ENCODE data around the gene NUBPL. TPM values are rescaled to one million over a fixed set of nuclear protein-coding genes. Genes with fewer than 3 reads are reported as not detected.

Gene NUBPL

DNA sequence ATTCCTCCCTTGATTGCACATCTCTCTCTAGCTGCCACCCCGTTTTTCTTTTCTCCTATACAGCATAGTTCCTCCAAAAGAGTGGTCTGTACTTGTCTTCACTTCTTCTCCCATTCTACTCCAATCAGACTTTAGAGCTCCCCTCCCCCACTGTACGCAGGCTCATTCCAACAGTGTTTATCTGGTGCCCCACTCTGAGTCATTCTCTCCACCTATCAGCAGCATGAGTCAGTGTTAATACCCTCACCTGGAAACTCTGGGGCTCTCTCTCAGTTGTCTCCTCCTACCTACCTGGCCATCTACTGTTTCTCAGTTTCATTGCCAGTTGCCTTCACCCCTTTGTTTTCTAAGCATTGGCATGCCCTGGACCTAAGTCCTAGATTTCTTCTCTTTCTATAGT lies 340.8 kb downstream of the NUBPL start:
- H3K9me3 ChIP-seq (replicated peaks; ENCODE audit: low read length) = no peaks in the 10 kb centered on the region
- H3K9ac ChIP-seq (ENCODE audit: low read depth, low read length) = no peak overlapping the region
- no peak overlapping the region for H3K4me3 ChIP-seq (ENCODE audit: low read length)
- no peaks in the 10 kb centered on the region for H3K4me1 ChIP-seq (ENCODE audit: control insufficient read depth, insufficient read depth, low read length)
- H3K27me3 ChIP-seq (ENCODE audit: control insufficient read depth, insufficient read depth, low read length) = no peaks in the 10 kb centered on the region
- H3K4me2 ChIP-seq (ENCODE audit: low read length) = no peak overlapping the region
- no peaks in the 10 kb centered on the region for H3K36me3 ChIP-seq (ENCODE audit: insufficient read depth, low read length)

DNA sequence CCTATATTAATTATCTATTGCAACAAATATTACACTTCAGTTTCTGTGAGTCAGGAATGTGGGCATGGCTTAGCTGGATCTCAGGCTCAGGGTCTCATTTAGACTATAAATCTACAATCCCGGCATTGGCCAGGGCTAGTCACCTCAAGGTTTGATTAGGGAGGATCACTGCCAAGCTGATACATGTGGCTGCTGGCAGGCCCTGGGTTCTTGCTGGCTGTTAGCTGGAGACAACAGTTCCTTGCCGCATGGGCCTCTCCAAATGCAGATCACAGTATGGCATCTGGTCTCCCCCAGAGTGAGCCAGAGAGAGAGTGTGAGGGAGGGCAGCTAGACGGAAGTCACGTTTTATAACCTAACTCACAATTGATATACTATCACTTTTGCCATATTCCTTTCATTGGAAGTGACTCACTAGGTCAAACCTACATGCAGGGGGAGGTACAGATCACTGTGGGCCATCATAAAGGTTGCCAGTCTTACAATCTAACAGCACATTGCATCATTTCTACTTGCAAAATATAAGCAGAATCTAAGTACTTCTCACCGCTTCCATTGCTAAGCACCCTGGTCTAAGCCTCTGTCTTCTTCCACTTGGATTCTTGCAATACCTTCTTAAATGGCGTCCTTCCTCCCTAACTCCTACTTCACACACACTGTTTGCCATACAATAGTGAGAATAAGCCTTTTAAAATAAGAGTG lies 341.9 kb downstream of the NUBPL start:
- H3K36me3 ChIP-seq (ENCODE audit: insufficient read depth, low read length) = no peaks in the 10 kb centered on the region
- H3K4me2 ChIP-seq (ENCODE audit: low read length) = no peak overlapping the region
- no peaks in the 10 kb centered on the region for H3K9me3 ChIP-seq (replicated peaks; ENCODE audit: low read length)
- H3K4me3 ChIP-seq (ENCODE audit: low read length) = no peak overlapping the region
- H3K27me3 ChIP-seq (ENCODE audit: control insufficient read depth, insufficient read depth, low read length) = no peaks in the 10 kb centered on the region
- no peak overlapping the region for H3K9ac ChIP-seq (ENCODE audit: low read depth, low read length)
- H3K4me1 ChIP-seq (ENCODE audit: control insufficient read depth, insufficient read depth, low read length) = no peaks in the 10 kb centered on the region

DNA sequence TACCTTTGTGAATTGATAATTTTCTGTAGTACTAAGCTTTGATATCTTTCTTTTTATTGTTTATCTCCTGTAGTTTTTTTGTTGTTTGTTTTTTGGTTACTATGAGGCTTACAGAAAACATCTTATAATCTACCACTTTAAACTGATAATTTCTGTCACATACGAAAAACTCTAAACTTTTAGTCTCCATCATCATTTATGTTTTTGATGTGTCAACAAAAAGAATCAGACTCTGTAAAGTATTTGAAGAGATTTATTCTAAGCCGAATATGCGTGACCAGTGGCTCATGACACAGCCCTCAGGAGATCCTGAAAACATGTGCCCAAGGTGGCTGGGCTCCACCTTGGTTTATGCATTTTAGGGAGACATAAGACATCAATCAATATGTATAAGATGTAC lies 348.8 kb downstream of the NUBPL start:
- Histone ChIP-seq H3K36me3 (ENCODE audit: insufficient read depth, low read length) (no peaks in the 10 kb centered on the region), H3K4me1 (ENCODE audit: control insufficient read depth, insufficient read depth, low read length) (no peaks in the 10 kb centered on the region), H3K27me3 (ENCODE audit: control insufficient read depth, insufficient read depth, low read length) (no peaks in the 10 kb centered on the region), H3K4me3 (ENCODE audit: low read length) (no peak overlapping the region), H3K9ac (ENCODE audit: low read depth, low read length) (no peak overlapping the region), H3K9me3 (replicated peaks; ENCODE audit: low read length) (no peaks in the 10 kb centered on the region), H3K4me2 (ENCODE audit: low read length) (no peak overlapping the region)

Small RNAs within 50 kb of the gene (small RNA-seq; reads per million reads assigned to genes)
- gene RNU6-455P = not detected
- gene RNU6-602P = not detected

Measured in skeletal muscle satellite cell (primary cell).